ENCODE data around the gene HSPH1.
"Not testable (repeated sequence)": the region's sequence is repeated elsewhere in the genome, so short reads cannot be mapped to it uniquely, and the experiment has no call there.

Gene HSPH1

GRCh38 chr13:31105020-31105795 lies 56.5 kb downstream of the HSPH1 start:
- TF ChIP-seq ZFX (IDR thresholded peaks at IDR 0.05; ENCODE audit: borderline replicate concordance) (no peak), CTCF (IDR thresholded peaks at IDR 0.05) (no peak)
- no peak overlapping the region for H3K27ac ChIP-seq

- TF ChIP-seq ZFX (IDR thresholded peaks at IDR 0.05; ENCODE audit: borderline replicate concordance) (no peak), CTCF (IDR thresholded peaks at IDR 0.05) (no peak)
- no peak overlapping the region for H3K27ac ChIP-seq
These were observed 58.8 kb downstream of the HSPH1 start for GRCh38 chr13:31102905-31103304.

GRCh38 chr13:31101472-31102170 lies 60.1 kb downstream of the HSPH1 start:
- TF ChIP-seq CTCF (IDR thresholded peaks at IDR 0.05) (no peak), ZFX (IDR thresholded peaks at IDR 0.05; ENCODE audit: borderline replicate concordance) (no peak)
- no peak overlapping the region for H3K27ac ChIP-seq

GRCh38 chr13:31100721-31101120 lies 61.0 kb downstream of the HSPH1 start:
- TF ChIP-seq ZFX (IDR thresholded peaks at IDR 0.05; ENCODE audit: borderline replicate concordance), result no peak
- no peak overlapping the region for H3K27ac ChIP-seq

- H3K27ac ChIP-seq, result not testable (repeated sequence)
These were observed 63.7 kb downstream of the HSPH1 start for GRCh38 chr13:31097911-31098434.

GRCh38 chr13:31096654-31097302 lies 64.9 kb downstream of the HSPH1 start:
- no peak overlapping the region for H3K27ac ChIP-seq
- TF ChIP-seq CTCF (IDR thresholded peaks at IDR 0.05) (no peak), ZFX (IDR thresholded peaks at IDR 0.05; ENCODE audit: borderline replicate concordance) (no peak)

GRCh38 chr13:31094331-31095015 lies 67.2 kb downstream of the HSPH1 start:
- H3K27ac ChIP-seq, result no peak overlapping the region

More at GRCh38 chr13:31094331-31095015, 67.2 kb downstream of the HSPH1 start:
- TF ChIP-seq CTCF (IDR thresholded peaks at IDR 0.05) (no peak), ZFX (IDR thresholded peaks at IDR 0.05; ENCODE audit: borderline replicate concordance) (no peak)

Data from 22Rv1 (cell line).